NCI-H146 (cell line): ENCODE measurements around the gene PCDHB13.
"Not testable (repeated sequence)": the region's sequence is repeated elsewhere in the genome, so short reads cannot be mapped to it uniquely, and the experiment has no call there.

Experiments
- DNase-seq: peaks from one replicate; lab custom pipeline; 2025; lab: John Stamatoyannopoulos, UW

The PCDHB13 gene

GRCh38 chr5:141201646-141202045 lies 12.1 kb upstream of the PCDHB13 start:
- not testable (repeated sequence) for DNase-seq

- no peak for DNase-seq
Observed at GRCh38 chr5:141208478-141208877, 5.2 kb upstream of the PCDHB13 start, which contains the start of gene PCDHB12. TSS of gene PCDHB12 (plus strand) at chr5:141208719. CDS start at chr5:141208908, 189 bp downstream.

- not testable (repeated sequence) for DNase-seq
Observed at GRCh38 chr5:141210281-141210680, 3.4 kb upstream of the PCDHB13 start.

GRCh38 chr5:141210849-141211248 lies 2.9 kb upstream of the PCDHB13 start:
- DNase-seq, result not testable (repeated sequence)

- DNase-seq, result not testable (repeated sequence)
Observed at GRCh38 chr5:141214583-141214982, 864 bp downstream of the PCDHB13 start.

- not testable (repeated sequence) for DNase-seq
Observed at GRCh38 chr5:141215504-141215903, 1.8 kb downstream of the PCDHB13 start.

GRCh38 chr5:141216035-141216434 lies 2.3 kb downstream of the PCDHB13 start:
- not testable (repeated sequence) for DNase-seq

GRCh38 chr5:141223112-141223783 lies 9.5 kb downstream of the PCDHB13 start, which contains the start of gene PCDHB14:
TSS of gene PCDHB14 (plus strand) at chr5:141223343. CDS start at chr5:141223506, 163 bp downstream.
- DNase-seq, result peak; percentile 78

- not testable (repeated sequence) for DNase-seq
Observed at GRCh38 chr5:141224844-141225243, 11.1 kb downstream of the PCDHB13 start.

GRCh38 chr5:141225421-141225820 lies 11.7 kb downstream of the PCDHB13 start:
- DNase-seq, result not testable (repeated sequence)

GRCh38 chr5:141234109-141234667 lies 20.5 kb downstream of the PCDHB13 start:
- DNase-seq, result no peak

- not testable (repeated sequence) for DNase-seq
Observed at GRCh38 chr5:141235922-141236321, 22.2 kb downstream of the PCDHB13 start.

GRCh38 chr5:141236516-141237313 lies 23.0 kb downstream of the PCDHB13 start:
- no peak for DNase-seq

GRCh38 chr5:141241496-141241895 lies 27.8 kb downstream of the PCDHB13 start:
- DNase-seq, result no peak

GRCh38 chr5:141245250-141245717 lies 31.6 kb downstream of the PCDHB13 start, which contains the start of gene PCDHB15:
TSS of gene PCDHB15 (plus strand) at chr5:141245395. CDS start at chr5:141245579, 184 bp downstream.
- DNase-seq, result no peak

- DNase-seq, result not testable (repeated sequence)
Observed at GRCh38 chr5:141246971-141247370, 33.3 kb downstream of the PCDHB13 start.

- DNase-seq, result not testable (repeated sequence)
Observed at GRCh38 chr5:141247434-141247833, 33.7 kb downstream of the PCDHB13 start.

- DNase-seq, result no peak
Observed at GRCh38 chr5:141250576-141250975, 36.9 kb downstream of the PCDHB13 start.

GRCh38 chr5:141258464-141258863 lies 44.7 kb downstream of the PCDHB13 start:
- DNase-seq, result no peak

GRCh38 chr5:141258948-141259347 lies 45.2 kb downstream of the PCDHB13 start:
- DNase-seq, result no peak

- DNase-seq, result no peak
Observed at GRCh38 chr5:141260458-141261237, 46.9 kb downstream of the PCDHB13 start.

- no peak for DNase-seq
Observed at GRCh38 chr5:141261238-141261546, 47.5 kb downstream of the PCDHB13 start.
